GM21390 (cell line): ENCODE data around the gene ASIP.

Experiments used
- ATAC-seq: cut with Tn5 transposase; IDR thresholded peaks from one replicate; pipeline ENCODE4 v1.9.1; 2021; ENCODE audit not compliant: unreplicated experiment

ASIP gene

DNA sequence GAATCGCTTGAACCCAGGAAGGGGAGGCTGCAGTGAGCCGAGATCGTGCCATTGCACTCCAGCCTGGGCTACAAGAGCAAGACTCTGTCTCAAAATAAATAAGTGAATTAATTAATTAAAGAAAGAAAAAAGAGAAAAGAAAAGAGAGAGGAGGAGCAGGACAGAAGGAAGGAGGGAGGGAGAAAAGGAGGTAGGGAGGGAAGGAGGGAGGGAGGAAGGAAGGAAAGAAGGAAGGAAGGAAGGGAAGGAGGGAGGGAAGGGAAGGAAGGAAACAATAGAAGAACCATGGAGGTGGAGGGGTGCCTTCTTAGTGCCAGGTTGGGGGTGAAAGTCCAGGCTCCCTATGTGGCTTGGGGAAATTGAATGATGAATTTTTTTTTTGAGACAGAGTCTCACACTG, 68.5 kb downstream of the ASIP start:
- no peak for ATAC-seq

DNA sequence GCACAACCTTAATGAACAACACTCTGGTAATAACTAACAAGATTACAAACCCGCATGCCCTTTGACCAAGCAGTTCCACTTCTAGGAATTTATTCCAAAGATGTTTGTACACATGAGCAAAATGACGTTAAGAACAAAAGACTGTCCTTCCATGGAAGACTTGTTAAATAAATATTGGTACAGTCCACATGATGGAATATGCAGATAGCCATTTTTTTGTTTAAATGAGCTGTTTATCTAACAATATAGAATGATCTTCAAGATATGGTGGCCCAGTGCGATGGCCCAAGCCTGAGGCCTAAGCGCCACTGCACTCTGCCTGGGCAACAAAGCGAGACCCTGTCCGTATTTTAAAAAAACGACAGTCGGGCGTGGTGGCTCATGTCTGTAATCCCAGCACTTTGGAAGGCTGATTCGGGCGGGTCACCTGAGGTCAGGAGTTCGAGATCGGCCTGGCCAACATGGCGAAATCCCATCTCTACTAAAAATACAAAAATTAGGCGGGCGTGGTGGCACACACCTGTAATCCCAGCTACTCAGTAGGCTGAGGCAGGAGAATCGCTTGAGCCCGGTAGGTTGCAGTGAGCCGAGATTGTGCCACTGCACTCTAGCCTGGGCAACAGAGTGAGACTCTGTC, 69.4 kb downstream of the ASIP start:
- no peak for ATAC-seq

DNA sequence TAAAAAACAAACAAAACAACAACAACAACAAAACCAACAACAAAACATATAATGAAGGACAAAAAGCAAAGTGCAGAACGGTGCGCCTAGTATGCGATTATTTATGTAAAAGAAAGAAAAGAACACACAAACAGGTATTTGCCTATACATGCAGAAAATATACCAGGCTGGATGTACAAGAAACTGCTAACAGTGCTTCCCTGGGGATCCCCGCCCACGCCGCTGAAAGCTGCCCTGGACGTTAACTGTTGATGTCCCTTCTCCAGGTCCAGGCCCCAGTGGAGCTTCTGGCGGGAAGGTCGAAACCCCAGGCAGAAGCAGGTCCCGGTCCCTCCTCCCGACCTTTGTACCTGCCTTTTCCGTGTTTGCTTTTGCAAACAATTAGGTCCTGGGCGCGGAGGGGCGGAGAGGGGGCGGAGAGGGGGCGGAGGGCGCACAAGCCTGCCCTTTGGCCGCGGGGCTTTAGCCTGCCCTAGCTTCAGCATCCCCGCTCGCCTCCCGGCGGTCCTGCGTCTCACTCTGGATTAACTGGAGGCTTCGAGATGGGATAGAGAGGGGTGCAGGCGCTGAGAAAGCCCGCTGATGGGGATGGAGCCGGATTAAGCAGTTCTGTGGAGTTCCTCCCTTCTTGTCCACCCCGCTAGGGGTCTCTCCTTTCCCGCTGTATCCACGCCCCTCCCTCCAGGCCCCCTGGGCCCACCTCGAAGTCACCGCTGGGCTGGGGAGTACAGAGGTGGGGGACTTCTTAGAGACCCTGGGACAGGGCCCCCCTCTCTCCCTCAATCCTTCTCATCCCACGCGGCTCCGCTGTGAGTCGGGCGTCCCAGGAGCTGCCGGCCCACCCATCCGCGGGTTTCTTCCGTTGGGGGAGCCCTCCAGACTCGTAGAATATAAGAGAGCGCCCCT, 70.1 kb downstream of the ASIP start:
- no peak for ATAC-seq

DNA sequence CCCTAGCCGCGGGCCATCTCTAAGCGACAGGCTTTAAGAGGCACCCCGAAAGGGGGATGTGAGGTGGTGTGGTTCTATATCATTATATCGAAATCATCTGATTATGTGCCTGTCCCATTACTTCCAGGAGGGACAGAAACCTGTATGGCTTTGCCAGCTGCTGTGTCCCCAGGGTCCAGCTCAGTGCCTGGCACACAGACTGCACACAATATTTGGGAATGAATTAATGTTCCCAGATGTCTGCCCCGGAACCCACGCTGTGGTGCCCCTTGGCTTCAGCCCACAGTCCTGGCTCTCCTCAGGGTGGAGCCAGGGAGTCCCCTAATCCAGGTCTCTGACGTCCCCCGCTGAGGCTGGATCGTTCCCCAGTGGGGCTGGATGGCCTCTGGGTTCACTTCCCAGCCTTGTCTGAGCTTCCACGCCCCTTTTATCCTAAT, 70.8 kb downstream of the ASIP start:
- ATAC-seq, result no peak

DNA sequence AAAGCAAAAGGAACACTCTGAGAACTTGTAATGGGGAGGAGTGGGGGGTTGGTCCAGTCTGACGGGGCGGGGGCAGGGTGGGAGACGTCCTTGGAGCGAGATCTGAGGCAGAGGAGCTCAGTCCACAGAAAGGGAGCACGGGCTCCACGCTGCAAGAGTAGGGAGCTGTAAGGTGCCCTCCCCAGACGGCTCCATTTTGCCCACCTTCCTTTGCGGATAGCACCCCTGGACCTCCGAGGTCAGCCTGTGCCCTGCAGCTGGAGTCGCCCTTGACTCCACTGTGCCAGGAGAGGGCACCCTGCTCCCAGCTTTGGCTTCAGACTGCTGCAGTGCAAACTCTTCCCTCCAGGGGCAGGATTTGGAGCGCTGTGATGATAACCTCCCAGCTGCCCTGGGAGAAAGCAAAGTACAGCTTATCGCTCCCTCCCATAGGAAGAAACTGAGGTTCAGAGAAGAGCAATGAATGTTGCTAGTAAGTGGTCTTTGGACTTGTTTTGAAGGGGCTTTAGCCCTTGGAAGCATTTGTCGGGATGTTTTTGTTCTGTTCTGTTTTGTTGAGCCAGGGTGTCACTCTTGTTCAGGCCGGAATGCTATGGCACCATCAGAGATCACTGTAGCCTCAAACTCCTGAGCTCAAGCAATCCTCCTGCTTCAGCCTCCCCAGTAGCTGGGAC, 71.5 kb downstream of the ASIP start:
- no peak for ATAC-seq

DNA sequence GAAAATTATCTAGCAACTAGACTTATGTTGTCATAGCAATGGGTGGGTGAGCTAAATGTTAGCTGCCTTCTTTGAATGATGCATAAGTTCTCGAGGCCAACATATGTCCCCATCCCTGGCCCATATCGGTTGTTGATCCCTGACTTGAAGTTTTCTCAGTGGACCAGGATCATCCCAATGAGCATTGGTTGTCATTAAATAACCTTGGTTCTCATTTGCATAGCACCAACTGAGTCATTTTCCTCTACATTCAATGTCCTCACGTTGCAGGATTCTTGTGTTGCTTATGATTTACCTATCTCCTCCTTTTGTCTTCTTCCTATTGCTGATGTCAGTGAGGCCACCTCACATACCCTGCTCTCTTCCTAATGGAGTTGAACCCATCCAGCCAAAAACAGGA, 74.0 kb downstream of the ASIP start:
- ATAC-seq, result no peak

DNA sequence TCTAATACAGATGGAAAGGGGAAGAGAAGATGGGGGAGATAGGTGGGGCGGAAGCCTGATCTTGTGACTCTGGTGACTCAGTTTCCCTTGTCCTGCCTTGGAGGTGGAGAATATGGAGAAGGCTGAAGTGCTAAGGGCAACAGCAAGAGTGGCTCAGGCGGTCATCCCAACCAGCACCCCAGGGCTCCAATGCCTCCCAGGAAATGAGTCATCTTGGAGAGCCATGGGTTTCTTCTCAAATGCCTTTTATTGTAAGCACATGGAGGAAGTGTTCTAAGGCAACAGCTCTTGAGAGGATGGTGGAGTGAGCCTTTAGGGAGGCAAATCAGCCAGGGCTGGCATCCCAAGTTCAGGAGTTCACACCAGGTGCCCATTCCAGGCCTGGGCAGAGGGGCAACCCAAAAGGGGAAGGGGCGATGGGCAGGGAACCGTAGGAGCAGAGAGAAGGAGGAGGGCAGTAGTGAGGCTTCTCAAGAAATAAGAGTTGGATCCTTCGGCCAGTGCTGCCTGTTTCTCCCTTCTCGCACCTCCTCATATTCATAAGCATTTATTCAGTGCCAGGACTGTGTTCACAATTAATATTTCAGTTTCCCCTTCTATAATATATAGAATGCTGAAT, 75.1 kb downstream of the ASIP start:
- no peak for ATAC-seq
